Upper lobe of left lung (tissue), 6 donors: ENCODE results near the gene TMCC3. TPM values are rescaled to one million over a fixed set of nuclear protein-coding genes. Genes with fewer than 3 reads are reported as not detected.

Experiments used
- ATAC-seq, 2 donors: fragments of 200-7000 bp; cut with Tn5 transposase; one replicate each; pipeline ENCODE4 v1.9.1; 2022; ENCODE audit warnings: mild to moderate bottlenecking in 2 of 2, moderate library complexity in 2 of 2; ENCODE audit not compliant: low FRiP score in 2 of 2
- DNase-seq, 2 donors: peaks; one replicate each; pipeline ENCODE4 v3.0.0-alpha.2; 2019 to 2020
- H3K27ac ChIP-seq, 4 donors: fragments of 200-600 bp; sonication (generic); one replicate each; pipeline ENCODE4 v1.5.1; 2016 to 2019
- H3K27me3 ChIP-seq, 4 donors: fragments of 200-600 bp; sonication (generic); one replicate each; pipeline ENCODE4 v1.5.1; 2017 to 2019
- H3K36me3 ChIP-seq, 4 donors: fragments of 200-600 bp; sonication (generic); one replicate each; pipeline ENCODE4 v1.5.1; 2016 to 2019
- H3K4me1 ChIP-seq, 4 donors: fragments of 200-600 bp; sonication (generic); one replicate each; pipeline ENCODE4 v1.5.1; 2018 to 2019
- H3K4me3 ChIP-seq, 4 donors: fragments of 200-600 bp; sonication (generic); one replicate each; pipeline ENCODE4 v1.5.1; 2017 to 2019; ENCODE audit warnings: mild to moderate bottlenecking in 2 of 4, moderate library complexity in 1 of 4
- H3K9me3 ChIP-seq, 4 donors: fragments of 200-600 bp; sonication (generic); one replicate each; pipeline ENCODE4 v1.5.1; 2018 to 2019
- EP300 ChIP-seq, 4 donors: sonication (generic); formaldehyde crosslinking; IDR thresholded peaks; one replicate each; pipeline ENCODE4 v1.5.1; 2017; ENCODE audit warnings: antibody characterized with exemption in 4 of 4, control low read depth in 2 of 4
- POLR2A ChIP-seq, 4 donors: fragments of 450-650 bp; IDR thresholded peaks; one replicate each; pipeline ENCODE4 v1.5.1; 2016 to 2017; ENCODE audit warnings: antibody characterized with exemption in 4 of 4, mild to moderate bottlenecking in 2 of 4
- POLR2AphosphoS5 ChIP-seq, 2 donors: sonication (generic); formaldehyde crosslinking; IDR thresholded peaks; one replicate each; pipeline ENCODE4 v1.5.1; 2017; ENCODE audit warnings: antibody characterized with exemption in 2 of 2
- WGBS, 2 donors: methylation state at CpG; one replicate each; pipeline ENCODE4 v1.1.5; 2017 to 2018; 5-methylcytosine and 5-hydroxymethylcytosine counted together
- total RNA-seq, 6 donors: library from RNA; depleted of rRNA in 4 of 6; stranded (reverse); fragments of >200 nt in 4 of 6; gene quantifications; one replicate each; pipeline versions ENCODE4 v1.1.0 to v1.2.1, GENCODE V29; 2016 to 2021
- TF ChIP-seq, protein P1 (sequence below), 6 experiments: fragments of 450-650 bp in 4 of 6; fragments of 200-600 bp in 2 of 6; sonication (generic) in 2 of 6; IDR thresholded peaks; one replicate each; pipeline ENCODE4 v1.5.1; 2016 to 2019; ENCODE audit warnings: antibody characterized with exemption in 6 of 6
- donor health status: DM: no; HTN: no; CAD: no; lungs with moderate emphysema.
- donor health status: DM: no; HTN: yes; CAD: no; lungs with severe emphysema.

TMCC3 gene
- total RNA-seq, 6 donors from 2014 or later = 5.4 to 17.4 (median 12.7) TPM

DNA sequence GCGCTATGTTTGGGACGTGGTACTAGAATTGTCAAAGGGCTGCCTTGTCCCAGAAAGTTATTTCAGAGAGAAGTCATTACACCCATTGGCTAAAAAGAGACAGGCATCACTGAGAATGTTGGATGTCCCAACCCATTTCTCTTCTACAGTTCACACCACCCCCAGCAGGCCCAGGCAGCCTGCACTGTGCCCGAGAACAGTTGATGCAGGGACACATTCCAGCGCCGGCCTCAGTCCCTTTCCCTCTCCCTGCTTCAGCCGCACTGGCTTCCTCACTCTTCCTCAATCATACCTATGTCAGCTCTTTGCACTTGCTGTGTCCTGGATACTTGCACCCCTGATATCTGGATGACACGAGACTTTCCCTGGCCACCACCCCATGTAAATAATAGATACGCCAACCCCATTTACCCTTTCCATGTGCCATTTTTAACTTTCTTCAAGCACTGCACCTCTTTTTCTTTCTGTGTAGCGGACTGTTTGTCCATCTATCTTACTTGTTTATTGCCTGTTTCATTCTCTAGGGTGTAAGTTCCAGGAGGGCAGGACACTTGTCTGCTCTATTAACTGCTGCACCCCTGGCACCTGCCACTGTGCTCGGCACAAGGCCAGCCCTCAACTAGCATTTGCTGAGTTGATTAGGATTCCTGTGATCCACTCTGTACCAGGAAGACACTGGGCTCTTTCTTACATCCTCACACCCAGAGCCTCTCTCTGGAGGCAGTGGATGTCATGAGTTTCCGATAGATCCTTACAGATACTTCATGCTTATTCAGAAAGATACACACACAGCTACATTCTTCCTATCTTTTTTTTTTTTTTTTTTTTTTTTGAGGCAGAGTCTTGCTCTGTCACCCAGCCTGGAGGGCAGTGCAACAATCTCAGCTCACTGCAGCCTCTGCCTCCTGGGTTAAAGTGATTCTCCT, 114.1 kb downstream of the TMCC3 start:
- Histone ChIP-seq H3K9me3 (no peaks in the 10 kb centered on the region), H3K4me1 (peaks cover 0 to 7% (median 3%) of the 10 kb centered on the region in 4 donors), H3K4me3 (no peak overlapping the region), H3K27ac (no peak overlapping the region), H3K27me3 (no peaks in the 10 kb centered on the region), H3K36me3 (no peaks in the 10 kb centered on the region)
- ATAC-seq (no peak), DNase-seq (peak in 1 of 2 donors; percentile 17)
- 83 to 92% methylated on average over 11 of the region's 11 CpGs for WGBS, 2 donors
- TF ChIP-seq, protein P1, sequence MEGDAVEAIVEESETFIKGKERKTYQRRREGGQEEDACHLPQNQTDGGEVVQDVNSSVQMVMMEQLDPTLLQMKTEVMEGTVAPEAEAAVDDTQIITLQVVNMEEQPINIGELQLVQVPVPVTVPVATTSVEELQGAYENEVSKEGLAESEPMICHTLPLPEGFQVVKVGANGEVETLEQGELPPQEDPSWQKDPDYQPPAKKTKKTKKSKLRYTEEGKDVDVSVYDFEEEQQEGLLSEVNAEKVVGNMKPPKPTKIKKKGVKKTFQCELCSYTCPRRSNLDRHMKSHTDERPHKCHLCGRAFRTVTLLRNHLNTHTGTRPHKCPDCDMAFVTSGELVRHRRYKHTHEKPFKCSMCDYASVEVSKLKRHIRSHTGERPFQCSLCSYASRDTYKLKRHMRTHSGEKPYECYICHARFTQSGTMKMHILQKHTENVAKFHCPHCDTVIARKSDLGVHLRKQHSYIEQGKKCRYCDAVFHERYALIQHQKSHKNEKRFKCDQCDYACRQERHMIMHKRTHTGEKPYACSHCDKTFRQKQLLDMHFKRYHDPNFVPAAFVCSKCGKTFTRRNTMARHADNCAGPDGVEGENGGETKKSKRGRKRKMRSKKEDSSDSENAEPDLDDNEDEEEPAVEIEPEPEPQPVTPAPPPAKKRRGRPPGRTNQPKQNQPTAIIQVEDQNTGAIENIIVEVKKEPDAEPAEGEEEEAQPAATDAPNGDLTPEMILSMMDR (IDR thresholded peaks at IDR 0.05) = no peak
- TF ChIP-seq POLR2A (IDR thresholded peaks at IDR 0.05) (no peak), POLR2AphosphoS5 (IDR thresholded peaks at IDR 0.05) (no peak), EP300 (IDR thresholded peaks at IDR 0.05) (no peak)

DNA sequence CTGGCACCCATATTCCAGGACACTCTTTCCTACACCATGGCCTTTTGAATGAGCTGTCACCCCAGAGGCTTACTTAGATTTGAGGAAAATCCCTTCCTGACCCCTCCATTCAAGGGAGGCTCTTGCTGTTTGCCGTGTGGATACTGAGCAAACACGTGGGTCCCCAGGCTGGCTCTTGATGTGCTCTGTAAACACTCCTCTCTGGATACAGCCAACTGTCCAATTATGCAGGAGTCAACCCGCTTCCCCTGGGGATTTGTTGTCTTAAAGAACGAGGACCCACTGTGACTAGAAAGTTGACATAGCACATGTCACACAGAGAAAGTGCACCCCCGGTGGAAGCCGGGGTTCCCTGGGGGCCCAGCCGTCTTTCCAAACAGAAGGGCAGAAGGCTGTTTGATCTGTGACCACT, 114.8 kb downstream of the TMCC3 start:
- no peaks in the 10 kb centered on the region for H3K9me3 ChIP-seq
- H3K27me3 ChIP-seq = no peaks in the 10 kb centered on the region
- no peak for ATAC-seq
- no peak overlapping the region for H3K4me3 ChIP-seq
- 43 to 66% methylated on average over 2 to 7 of the region's 7 CpGs for WGBS, 2 donors
- TF ChIP-seq, protein P1 (IDR thresholded peaks at IDR 0.05) = no peak
- no peak for TF ChIP-seq EP300 (IDR thresholded peaks at IDR 0.05)
- TF ChIP-seq POLR2AphosphoS5 (IDR thresholded peaks at IDR 0.05) = no peak
- TF ChIP-seq POLR2A (IDR thresholded peaks at IDR 0.05) = no peak
- no peaks in the 10 kb centered on the region for H3K36me3 ChIP-seq
- no peak for DNase-seq
- no peak overlapping the region for H3K27ac ChIP-seq
- peaks cover 0 to 7% (median 3%) of the 10 kb centered on the region in 4 donors for H3K4me1 ChIP-seq

DNA sequence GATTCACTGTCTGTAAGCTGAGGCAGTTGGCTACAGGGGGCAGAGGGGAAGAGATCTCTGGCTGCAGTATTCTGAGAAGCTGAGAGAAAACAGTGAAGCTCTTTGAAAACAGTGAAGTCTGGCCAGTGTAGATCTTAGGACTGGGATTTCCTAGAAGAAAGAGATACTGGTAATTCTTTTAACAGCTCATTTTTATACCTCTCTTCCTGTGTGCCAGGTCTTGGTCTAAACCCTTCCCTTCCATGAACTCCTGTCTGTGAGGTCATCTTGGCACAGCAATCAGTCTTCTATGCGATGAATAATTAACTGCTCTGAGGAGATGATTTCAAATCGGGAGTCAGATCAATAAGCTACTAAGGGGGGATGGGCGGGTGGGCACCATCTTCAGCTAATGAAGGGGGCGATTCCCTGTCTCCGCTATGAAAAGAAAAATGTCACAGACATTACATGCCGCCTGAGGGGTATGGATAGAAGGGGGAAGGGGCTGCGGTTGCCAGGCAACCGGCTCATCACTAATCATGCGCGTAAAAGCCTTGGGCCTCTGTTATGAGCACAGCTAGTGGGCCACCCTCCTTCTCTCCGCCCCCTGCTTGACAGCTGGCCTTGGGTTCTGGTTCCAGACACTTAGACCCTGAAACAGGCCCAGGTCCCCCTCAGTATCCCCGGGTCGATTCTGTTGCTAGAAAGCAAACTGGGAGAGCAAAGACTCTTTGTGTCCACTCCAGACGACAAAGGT, 115.4 kb downstream of the TMCC3 start:
- no peak for DNase-seq
- 70 to 79% methylated on average over 13 to 14 of the region's 14 CpGs for WGBS, 2 donors
- TF ChIP-seq, protein P1 (IDR thresholded peaks at IDR 0.05) = no peak
- no peak for TF ChIP-seq EP300 (IDR thresholded peaks at IDR 0.05)
- TF ChIP-seq POLR2AphosphoS5 (IDR thresholded peaks at IDR 0.05) = no peak
- TF ChIP-seq POLR2A (IDR thresholded peaks at IDR 0.05) = no peak

DNA sequence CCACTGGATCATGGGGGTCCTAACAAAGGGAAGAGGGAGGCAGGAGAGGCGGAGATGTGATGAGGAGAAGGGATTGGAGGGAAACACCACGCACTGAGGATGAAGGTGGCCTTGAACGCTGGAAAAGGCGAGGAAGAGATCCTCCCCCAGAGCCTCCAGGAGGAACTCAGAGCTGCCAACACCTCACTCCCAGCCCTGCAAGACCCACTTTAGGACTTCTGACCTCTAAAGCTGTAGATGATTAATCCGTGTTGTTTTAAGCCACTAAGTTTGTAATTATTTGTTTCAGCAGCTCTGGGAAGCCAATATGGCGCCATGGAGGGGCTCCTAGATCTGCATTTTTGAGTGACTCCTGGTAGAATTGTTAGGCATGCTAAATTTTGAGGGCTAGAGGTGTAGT, 116.1 kb downstream of the TMCC3 start:
- H3K4me3 ChIP-seq = no peak overlapping the region
- H3K27ac ChIP-seq = no peak overlapping the region
- no peaks in the 10 kb centered on the region for H3K27me3 ChIP-seq
- no peaks in the 10 kb centered on the region for H3K9me3 ChIP-seq
- DNase-seq (no peak), ATAC-seq (no peak)
- no peaks in the 10 kb centered on the region for H3K36me3 ChIP-seq
- TF ChIP-seq POLR2AphosphoS5 (IDR thresholded peaks at IDR 0.05) = no peak
- TF ChIP-seq EP300 (IDR thresholded peaks at IDR 0.05) = no peak
- peaks cover 0 to 7% (median 3%) of the 10 kb centered on the region in 4 donors for H3K4me1 ChIP-seq
- 92% methylated on average over 6 of the region's 6 CpGs for WGBS, 2 donors

More for the DNA sequence above, 115.4 kb downstream of the TMCC3 start:
- no peaks in the 10 kb centered on the region for H3K9me3 ChIP-seq
- H3K36me3 ChIP-seq = no peaks in the 10 kb centered on the region
- no peaks in the 10 kb centered on the region for H3K27me3 ChIP-seq
- H3K4me1 ChIP-seq = peaks cover 0 to 7% (median 3%) of the 10 kb centered on the region in 4 donors
- H3K4me3 ChIP-seq = no peak overlapping the region
- no peak for ATAC-seq
- no peak overlapping the region for H3K27ac ChIP-seq
